NCI-H524 (cell line): ENCODE measurements around the gene RREB1.

Experiments
- DNase-seq, 2 experiments: peaks; one replicate each; lab custom pipeline; 2025; lab: John Stamatoyannopoulos, UW

The RREB1 gene

DNA sequence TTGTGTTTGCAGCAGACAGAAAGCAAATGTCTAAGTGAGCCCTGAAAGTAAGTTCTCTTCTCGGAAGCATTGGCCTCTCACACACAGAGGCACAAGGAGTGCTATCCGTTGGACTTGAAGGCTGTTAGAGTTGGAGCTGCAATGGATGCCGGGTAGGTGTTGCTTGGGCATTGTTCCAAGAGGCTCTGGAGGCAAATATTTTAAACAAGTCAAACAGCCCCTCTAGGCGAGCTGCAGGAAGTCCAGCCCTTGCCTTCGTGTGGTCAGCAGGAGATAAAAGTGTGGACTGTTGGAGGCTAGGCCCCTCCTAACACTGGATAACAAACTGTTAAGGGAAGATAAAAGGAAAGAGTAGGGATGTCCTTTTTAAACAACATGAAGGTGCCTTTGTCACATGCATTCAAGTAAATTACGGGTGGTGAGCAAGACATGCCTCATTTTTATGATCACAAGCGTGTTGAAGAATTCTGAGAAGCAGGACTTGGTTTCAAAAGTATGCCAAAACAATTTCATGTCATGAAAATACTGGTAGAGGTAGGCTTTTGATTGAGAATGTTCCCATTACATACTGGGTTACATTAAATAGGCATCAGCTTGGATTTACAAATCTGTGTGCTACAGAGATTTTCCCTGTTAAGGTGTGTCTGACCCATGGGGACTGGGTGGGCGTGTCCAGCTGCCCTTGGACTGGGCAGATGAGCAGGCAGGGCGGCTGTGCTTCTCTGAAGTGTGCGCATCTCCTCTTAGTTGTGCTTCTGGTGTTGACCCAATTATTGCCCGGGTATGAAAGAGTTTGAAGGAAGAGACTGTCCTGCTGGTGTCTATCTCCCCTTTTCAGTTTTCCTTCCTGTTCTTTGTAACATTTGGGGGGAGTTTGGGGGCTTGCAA, 57.5 kb downstream of the RREB1 start:
- DNase-seq = no peak

DNA sequence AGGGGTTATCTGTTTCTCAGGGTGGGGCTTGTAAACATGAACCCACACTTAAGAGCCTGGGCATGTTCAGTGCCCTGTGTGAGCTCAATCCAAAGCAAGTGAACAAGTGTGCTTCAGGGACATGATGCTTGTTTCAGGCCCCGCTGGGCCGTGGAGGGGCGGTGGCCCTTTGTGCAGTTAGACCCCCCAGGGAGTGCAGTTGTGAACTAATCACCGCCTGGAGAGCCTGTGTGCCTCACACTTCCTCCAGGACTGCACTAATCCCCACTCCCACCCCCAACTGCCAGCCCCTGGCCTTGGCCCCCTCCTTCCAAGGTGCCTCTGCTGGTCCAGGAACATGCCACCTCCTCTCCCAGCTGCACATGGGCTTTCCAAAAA, 58.1 kb downstream of the RREB1 start:
- DNase-seq = no peak

DNA sequence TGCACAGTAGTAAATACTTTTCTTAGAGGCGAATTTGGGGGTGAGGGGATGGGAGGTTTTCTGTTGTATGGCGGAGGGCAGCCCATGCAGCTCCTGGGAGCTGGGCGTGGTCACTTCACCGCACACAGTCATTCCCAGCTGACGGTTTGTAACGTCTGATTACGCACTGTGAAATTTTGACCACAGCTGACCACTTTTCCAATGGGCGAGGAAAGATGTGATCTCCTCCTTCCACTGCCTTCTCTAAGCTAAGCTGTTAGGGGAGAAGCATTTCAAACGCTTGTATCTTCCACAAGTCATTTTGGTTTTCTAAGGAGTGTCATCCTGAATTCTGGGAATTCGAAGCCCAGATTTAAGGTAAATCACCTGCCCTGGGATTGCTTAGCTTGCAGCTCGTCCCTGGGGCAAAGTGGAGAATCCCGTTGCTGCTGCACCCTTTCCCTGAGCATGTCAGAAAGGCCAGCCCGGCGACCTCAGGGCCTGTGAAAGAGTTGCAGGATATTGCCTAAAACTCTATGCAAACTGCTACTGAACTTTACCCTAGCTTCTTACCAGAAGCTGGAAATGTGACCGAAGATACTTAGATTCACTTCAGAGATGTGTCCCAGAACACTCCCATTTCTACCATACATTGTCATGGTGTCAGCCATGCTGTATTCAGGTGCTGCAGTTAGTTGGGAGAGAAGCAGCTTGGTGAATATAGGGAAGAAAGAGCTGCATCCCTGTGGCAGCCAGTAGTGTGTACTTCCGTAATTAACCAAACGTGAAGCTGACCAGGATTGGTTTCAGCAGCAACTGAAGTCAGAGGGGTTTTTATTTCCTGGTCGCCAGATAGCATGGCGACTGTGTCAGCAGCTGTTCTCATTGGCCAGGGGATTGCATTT, 58.9 kb downstream of the RREB1 start:
- DNase-seq = no peak

DNA sequence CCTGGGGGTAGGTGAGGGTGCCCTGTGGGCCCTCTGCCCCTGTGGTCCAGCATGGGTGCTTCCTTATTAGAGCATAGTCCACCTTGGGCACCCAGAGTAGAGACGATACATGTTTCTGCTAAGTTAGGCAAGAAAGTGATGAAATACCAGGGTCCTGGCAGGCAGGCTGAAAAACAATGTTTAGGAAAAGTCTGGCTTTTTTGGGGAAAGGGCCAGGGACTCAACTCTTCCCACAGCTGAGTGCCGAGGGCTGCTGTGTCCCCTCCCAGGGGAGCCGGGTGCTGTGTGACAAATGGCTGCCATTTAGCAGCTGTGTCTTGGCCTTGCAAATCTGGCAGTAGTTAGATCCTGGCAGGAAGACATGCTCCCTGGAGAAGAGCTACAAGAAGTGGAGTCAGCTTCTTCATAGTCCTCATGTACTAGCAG, 61.5 kb downstream of the RREB1 start:
- DNase-seq = no peak

DNA sequence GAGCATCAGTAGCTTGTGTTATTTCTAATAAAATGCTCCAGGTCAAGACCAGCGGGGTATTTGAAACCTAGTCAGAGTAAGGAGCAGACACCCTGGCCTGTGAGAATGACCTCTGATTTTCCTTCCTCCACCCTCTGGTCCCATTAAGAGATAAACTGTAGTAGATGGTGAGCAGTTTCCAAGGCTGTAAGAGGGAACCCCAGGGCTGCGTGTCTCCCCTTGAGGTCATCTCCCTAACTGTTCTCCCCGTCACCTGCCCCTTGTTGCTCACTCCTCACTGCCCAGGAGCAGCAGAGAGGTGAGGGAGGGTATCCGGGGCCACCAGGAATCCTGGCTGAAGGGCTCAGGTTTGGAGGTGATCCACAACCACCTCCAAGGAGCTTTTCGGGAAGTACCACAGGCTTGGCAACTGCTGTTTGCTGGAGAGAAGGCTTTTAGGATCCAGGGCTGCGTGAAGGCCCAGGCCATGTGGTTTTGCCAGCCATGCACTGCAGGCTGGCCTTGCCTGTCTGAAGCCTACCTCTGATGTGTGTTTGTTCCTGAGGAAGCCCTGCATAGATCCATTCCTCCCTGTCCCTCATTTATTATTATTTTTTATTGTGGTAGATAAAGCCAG, 62.5 kb downstream of the RREB1 start:
- no peak for DNase-seq

DNA sequence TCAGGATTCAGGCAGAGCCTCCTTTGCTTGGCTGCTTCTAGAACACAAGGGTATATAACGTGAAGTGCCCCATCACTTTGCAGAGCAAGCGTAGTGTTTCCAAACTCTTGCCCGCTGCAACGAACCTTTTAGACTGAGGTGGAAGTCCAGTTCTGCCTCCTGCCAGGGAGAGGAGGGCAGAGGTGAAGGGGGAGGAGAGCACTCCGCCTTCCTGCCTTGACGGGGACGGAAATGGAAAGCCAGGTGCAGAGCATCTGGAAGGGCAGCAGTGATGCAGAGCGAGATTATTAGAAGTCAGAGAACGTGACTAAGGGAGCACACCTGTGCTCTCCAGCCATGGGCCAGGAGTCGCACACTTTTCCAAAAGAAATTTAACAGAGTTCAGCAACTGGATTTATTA, 63.4 kb downstream of the RREB1 start:
- no peak for DNase-seq

DNA sequence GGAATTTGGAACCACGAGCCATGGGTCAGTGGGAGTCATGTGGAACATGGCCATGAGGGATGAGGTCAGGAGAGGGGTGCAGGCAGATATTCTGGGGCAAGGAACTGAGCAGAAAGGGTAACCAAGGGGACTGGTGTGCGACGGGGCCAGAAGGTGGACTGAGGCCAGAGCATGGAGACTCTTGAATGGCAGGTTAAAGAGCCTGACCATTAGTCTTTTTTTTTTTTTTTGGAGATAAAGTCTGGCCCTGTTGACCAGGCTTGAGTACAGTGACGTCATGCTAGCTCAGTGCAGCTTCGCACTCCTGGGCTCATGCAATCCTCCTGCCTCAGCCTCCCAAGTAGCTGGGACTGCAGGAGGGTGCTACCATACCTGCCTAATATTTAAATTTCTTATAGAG, 64.0 kb downstream of the RREB1 start:
- no peak for DNase-seq

DNA sequence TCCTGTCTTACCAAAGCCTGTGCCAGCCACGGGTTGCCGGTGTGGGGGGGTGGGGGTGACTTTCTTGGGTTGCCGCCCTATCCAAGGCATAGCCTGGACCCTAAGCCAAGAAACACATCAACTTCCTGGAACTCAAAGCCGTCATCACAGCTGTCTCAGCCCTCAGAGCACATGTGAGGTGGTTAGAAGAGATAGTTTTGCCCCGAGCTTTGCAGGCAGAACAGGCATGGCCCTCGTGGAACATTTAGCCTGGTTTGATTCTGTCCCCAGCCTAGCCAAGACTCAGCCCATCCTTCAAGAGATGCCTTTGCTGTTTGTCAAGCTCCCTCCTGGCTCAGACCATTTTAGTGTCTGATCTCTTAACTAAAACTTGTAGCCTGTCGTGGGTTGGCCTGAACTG, 64.9 kb downstream of the RREB1 start:
- DNase-seq = no peak

DNA sequence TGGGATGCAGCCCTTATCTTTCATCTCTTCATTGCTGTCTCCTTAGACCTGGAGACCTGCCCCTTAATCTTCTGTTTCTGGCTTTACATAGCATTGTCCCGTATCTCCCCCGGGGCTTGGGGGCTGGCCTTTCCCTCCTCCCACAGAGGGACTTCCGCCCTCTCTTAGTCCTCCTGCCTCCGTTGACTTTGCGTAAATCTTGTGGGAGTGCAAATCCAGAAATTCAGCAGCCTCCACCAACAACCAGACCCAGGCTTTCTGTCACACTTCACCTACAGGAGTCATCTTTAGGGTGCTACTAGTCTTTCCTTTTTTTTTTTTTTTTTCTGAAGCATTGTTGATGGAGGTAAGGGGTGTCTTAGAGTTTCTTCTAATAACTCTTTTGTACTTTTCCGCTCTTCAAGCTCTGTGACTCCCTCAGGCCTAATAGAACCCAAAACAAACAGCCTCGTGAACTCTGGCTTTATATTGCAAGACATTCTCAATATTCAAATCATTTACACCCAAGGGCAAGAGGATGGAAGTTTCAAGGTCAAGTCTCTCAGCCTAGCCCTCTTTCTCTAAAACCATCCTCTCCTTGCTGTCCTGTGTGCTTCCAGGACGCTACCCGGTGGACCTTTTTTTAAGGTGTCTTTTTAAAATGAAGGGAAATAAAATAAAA, 66.2 kb downstream of the RREB1 start:
- no peak for DNase-seq

DNA sequence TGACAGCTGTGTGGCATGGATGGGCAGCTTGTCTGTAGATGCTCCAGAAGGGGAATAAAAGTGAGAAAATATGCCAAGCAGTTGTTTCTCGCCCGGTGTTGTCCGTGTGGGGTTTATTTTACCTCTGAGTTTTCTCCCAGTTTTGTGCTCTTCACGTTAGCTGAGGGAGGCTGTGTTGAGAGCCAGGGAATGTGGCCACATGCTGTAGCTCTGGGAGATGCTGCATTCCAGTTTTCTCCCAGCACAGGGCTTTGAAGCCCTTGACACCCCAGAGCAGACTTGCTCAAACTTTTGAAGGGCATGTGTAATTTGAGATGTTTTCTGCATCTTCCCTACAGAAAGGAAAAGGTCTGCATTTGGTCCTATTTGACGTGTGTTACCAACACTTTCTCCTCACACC, 67.7 kb downstream of the RREB1 start:
- DNase-seq = no peak

DNA sequence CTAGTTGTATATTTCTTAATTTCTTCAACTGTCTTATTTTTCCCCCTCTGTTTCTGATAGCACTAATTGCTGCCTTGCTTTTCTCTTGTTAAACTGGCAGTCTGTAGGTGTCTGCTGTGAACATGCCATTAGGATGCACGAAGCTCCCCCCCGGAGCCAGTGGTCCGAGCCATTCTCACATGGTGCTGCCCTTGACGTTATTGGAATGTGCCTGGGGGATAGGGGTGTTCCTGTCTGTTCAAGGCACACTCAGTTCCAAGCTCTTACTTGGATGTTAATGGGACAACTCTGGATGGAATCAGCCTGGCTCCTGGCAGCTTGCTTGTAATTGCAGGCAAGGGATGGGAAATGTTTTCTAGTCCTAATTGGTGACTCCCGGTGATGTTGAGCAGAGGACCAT, 68.4 kb downstream of the RREB1 start:
- no peak for DNase-seq

DNA sequence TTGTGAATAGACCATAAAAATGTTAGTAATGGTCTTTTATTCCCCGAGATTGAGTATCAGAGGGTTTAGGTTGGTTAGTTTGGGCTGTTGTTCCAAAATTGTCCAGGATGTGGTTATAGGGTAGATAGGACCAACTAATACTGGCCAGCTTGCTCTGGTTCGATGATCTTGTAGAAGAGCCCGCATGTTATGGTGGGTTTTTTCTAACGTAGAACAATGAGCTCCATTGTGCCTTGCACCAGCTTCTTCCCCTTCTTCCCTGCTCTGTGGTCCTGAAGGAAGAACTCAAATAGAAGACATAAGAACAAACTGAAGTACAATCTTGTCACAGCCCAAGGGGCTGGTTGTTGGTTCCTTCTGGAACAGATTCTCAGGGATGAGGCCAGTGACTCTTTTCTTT, 70.5 kb downstream of the RREB1 start:
- DNase-seq = no peak

DNA sequence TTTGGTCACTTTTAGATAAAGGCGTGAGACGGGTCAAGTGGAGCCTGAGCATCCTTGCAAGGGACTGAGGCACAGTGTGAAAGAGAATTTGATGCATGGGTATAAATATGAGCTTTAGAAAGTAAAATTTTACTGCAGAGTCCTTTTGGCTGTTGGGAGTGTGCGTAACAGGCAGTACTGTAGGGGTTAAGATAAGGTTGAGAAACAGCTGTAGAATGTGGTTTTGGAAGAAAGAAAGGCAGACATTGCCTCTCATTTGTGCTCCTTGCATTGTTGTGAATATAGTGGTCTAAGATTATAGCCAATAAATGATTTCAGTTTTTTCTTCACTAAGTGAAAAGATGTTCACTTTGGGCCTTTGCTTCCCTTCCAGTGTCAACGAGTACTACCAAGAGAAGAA, 73.0 kb downstream of the RREB1 start:
- DNase-seq = no peak

DNA sequence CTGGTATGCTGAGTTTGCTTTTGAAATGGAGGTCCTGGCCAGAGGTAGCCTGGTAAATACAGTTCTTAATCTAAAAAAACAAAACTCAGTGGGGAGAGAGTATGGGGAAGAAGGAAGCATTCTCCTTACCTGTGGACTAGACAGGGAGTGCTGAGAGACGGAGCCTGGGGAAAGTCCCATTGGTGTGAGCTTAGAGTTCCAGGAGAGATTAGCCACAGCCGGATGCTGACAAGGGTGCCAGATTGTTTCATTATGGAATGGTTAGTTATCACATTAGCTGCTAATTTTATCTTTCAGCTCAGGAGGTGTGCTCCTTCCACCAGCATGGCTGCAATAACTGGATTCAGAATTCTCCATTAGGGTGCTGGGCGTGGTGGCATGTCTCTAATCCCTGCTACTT, 75.9 kb downstream of the RREB1 start:
- DNase-seq = no peak

DNA sequence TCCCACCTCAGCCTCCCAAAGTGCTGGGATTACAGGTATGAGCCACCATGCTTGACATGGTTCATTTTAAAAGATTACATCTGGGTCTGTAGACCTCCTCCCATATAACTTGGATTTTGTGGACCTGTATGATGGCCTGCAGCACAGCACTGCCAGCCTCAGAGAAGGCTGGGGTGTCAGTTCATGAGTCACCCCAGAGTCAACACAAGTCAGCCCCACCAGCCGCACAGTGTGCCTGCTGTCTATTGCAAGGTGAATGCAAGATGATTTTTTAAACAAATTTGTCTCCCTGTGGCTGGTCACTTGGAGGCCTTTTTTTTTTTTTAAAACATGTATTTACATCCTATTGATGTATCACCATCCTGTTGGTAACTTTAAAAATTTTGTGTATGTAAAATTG, 76.7 kb downstream of the RREB1 start:
- no peak for DNase-seq

DNA sequence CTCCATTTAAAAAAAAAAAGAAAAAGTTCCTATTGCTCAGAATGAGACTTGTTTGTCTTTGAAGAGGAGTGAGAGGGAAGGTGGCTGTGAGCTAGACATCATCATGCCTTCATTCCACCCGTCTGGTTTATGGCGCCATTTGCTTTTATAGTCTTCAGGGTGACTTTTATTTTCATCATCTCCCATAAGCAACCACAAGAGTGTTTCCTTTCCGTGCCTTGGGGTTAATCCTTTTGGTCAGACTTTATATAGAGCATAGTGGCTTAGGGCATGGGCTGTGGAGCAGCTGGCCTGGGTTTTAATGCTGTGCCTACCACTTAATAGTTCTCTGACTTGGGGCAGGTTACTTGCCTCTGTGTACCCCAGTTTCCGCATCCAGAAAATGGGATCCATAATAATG, 77.8 kb downstream of the RREB1 start:
- no peak for DNase-seq

DNA sequence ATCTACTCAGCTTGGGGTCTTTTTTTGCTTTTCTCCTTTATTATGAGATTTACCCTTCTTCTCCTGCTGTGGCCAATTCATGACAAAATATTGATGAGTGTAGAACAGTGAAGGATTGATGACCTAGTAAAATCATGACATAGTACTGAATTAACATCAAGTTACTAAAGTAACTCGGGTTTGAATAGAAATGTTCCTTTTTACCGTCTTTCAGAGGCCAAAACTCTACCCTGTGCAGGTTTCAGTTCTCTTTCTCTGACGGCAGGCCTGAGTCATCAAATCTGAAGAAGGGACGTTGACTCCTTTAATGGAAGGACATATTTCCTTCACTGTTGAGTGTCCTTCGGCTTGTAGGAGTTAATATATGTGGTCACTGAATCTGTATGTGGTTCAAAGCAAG, 80.7 kb downstream of the RREB1 start:
- no peak for DNase-seq

DNA sequence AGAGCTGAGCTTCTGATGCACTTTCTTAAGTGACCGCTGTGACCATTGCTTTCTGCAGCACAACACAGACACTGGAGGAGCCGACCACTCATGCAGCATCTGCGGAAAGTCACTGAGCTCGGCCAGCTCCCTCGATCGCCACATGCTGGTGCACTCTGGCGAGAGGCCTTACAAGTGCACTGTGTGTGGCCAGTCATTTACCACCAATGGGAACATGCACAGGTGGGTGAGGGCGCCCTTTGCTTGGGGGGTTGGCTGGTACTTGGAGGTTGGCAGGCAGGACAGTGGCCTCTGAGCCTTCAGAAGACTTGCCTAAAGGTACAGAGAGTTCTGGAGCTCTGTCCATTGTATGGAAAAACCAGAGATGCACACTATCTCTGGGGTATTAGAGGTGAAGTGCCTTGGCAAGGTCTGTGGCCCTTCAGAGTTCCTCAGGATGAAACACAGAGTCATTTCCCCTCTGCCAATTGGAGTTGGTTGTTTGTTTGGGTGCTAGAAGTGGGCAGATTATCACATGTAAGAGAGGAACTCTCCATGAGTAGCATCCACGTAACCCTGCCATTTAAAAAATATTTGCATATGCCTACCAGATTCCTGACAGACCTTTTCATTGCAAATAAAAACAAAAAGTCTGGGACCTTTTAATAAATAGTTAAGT, 81.5 kb downstream of the RREB1 start:
- no peak for DNase-seq

DNA sequence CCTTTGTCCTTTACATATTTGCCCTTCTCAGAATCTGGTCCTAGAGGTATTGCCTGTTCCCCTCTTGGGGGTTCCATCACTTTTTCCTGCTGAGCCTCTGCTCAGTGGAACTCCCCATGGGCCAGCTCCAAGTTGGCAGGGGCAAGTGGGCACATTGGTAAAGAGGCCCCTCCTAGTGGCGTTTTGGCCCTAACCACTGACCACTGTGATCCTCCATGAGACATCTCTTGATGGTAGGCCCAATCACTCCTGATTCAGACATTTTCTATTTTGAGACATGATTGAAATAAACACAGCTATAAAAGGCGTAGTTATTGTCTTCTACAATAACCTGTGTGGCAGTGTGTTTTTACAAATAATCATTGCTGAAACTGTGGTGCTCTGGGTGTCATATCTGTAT, 83.0 kb downstream of the RREB1 start:
- DNase-seq = no peak

DNA sequence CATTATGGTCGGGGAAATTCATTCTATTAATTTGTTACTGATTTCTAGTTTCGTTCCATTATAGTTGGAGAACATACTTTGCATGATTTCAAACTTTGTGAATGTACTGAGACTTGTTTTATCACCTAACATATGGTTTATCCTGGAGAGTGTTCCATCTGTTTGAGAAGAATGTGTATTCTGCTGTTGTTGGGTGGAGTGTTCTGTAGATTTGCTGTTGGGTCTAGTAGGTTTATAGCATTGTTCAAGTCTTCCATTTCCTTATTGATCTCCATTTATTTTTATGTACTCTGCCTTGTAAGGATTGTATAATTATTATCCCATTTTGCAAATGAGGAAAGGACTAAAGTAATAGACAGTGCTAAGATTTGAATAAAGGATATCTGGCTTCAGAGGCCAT, 85.4 kb downstream of the RREB1 start:
- no peak for DNase-seq

DNA sequence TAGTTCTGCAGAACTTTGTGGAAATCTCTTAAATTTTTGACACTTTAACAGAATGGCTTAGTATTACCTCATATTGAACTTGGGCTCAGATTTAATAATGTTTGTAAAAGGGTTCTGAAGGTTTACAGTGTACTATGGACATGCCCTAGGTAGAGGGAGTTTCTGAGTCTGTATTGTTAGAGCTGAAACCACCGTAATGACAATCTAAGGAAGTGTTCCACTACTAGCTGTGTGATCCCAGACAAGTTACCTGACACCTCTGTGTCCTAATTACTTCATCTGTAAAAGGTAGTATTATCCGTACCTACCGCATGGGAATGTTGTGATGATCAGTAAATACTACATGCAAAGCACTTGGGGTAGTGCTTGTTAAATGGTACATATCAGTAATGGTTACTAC, 86.9 kb downstream of the RREB1 start:
- DNase-seq = no peak
